HG03095 (cell line): ENCODE data around the gene SERPINA3.
"Not testable (repeated sequence)": the region's sequence is repeated elsewhere in the genome, so short reads cannot be mapped to it uniquely, and the experiment has no call there.

ENCODE experiments used
- ATAC-seq: cut with Tn5 transposase; IDR thresholded peaks from one replicate; pipeline ENCODE4 v1.9.1; 2021; ENCODE audit warnings: moderate library complexity; ENCODE audit not compliant: unreplicated experiment

SERPINA3 gene

GRCh38 chr14:94631050-94631449 lies 18.9 kb downstream of the SERPINA3 start:
- ATAC-seq: no peak

GRCh38 chr14:94631536-94632304 lies 19.5 kb downstream of the SERPINA3 start:
- no peak for ATAC-seq

GRCh38 chr14:94632305-94632590 lies 20.1 kb downstream of the SERPINA3 start:
- no peak for ATAC-seq

- ATAC-seq: no peak
These were observed 20.9 kb downstream of the SERPINA3 start for GRCh38 chr14:94633121-94633520.

- ATAC-seq: no peak
These were observed 23.0 kb downstream of the SERPINA3 start for GRCh38 chr14:94635154-94635553.

GRCh38 chr14:94636744-94637412 lies 24.7 kb downstream of the SERPINA3 start:
- no peak for ATAC-seq

- not testable (repeated sequence) for ATAC-seq
These were observed 25.6 kb downstream of the SERPINA3 start for GRCh38 chr14:94637814-94638213.

- ATAC-seq: no peak
These were observed 26.1 kb downstream of the SERPINA3 start for GRCh38 chr14:94638339-94638738.

GRCh38 chr14:94638961-94639817 lies 27.0 kb downstream of the SERPINA3 start:
- ATAC-seq: no peak

GRCh38 chr14:94640721-94641631 lies 28.8 kb downstream of the SERPINA3 start:
- no peak for ATAC-seq

- ATAC-seq: no peak
These were observed 29.4 kb downstream of the SERPINA3 start for GRCh38 chr14:94641632-94641955.

- ATAC-seq: no peak
These were observed 31.3 kb downstream of the SERPINA3 start for GRCh38 chr14:94643316-94644101.

GRCh38 chr14:94644102-94644535 lies 31.9 kb downstream of the SERPINA3 start:
- no peak for ATAC-seq

GRCh38 chr14:94646066-94646465 lies 33.9 kb downstream of the SERPINA3 start:
- no peak for ATAC-seq

- no peak for ATAC-seq
These were observed 34.3 kb downstream of the SERPINA3 start for GRCh38 chr14:94646481-94646880.

GRCh38 chr14:94648801-94649200 lies 36.6 kb downstream of the SERPINA3 start:
- no peak for ATAC-seq

GRCh38 chr14:94649543-94650443 lies 37.6 kb downstream of the SERPINA3 start:
- no peak for ATAC-seq

GRCh38 chr14:94650444-94650775 lies 38.2 kb downstream of the SERPINA3 start:
- no peak for ATAC-seq
